Caki2 (cell line): ENCODE measurements around the gene TM2D1. TPM values are rescaled to one million over a fixed set of nuclear protein-coding genes. Genes with fewer than 3 reads are reported as not detected.
"Not testable (repeated sequence)": the region's sequence is repeated elsewhere in the genome, so short reads cannot be mapped to it uniquely, and the experiment has no call there.

Source experiments
- DNase-seq: peaks from one replicate; pipeline ENCODE4 v3.0.0-alpha.2; 2015; ENCODE audit warnings: low read depth
- in situ Hi-C: cut with HindIII; loops from 2 replicates; pipeline ENCODE4 v1.10.0; 2016; ENCODE audit warnings: low sequenced_read_pairs, low pct_unique_long_range_greater_than_20kb, mixed read lengths
- total RNA-seq: library from RNA; depleted of rRNA; stranded (reverse); fragments of >200 nt; shearing (Covaris generic); gene quantifications from 2 replicates; pipeline ENCODE4 v1.2.3, GENCODE V29; 2014; ENCODE audit warnings: low replicate concordance

The TM2D1 gene
- total RNA-seq, 1 experiment from 2014 or later = 67.1 TPM

- in situ Hi-C loops, DNase-seq: not testable (repeated sequence)
Measured at GRCh38 chr1:61730679-61731078, 5.7 kb upstream of the TM2D1 start.

GRCh38 chr1:61727544-61727943 lies 2.6 kb upstream of the TM2D1 start:
- in situ Hi-C loops = no loop called here

GRCh38 chr1:61724506-61724812 lies 482 bp downstream of the TM2D1 start:
- in situ Hi-C loops = no loop called here

More at GRCh38 chr1:61727544-61727943, 2.6 kb upstream of the TM2D1 start:
- DNase-seq = no peak

GRCh38 chr1:61718996-61719663 lies 5.8 kb downstream of the TM2D1 start:
- DNase-seq, in situ Hi-C loops: not testable (repeated sequence)

More at GRCh38 chr1:61724506-61724812, 482 bp downstream of the TM2D1 start:
- no peak for DNase-seq

GRCh38 chr1:61711969-61712368 lies 13.0 kb downstream of the TM2D1 start:
- DNase-seq = no peak
- in situ Hi-C loops = no loop called here

- in situ Hi-C loops = not testable (repeated sequence)
Measured at GRCh38 chr1:61711257-61711656, 13.7 kb downstream of the TM2D1 start.

GRCh38 chr1:61709908-61710289 lies 15.0 kb downstream of the TM2D1 start:
- DNase-seq = no peak
- in situ Hi-C loops = no loop called here

More at GRCh38 chr1:61711257-61711656, 13.7 kb downstream of the TM2D1 start:
- peak; percentile 35 for DNase-seq

GRCh38 chr1:61708953-61709907 lies 15.7 kb downstream of the TM2D1 start:
- in situ Hi-C loops = no loop called here
- no peak for DNase-seq

GRCh38 chr1:61699911-61700851 lies 24.8 kb downstream of the TM2D1 start:
- in situ Hi-C loops = no loop called here
- no peak for DNase-seq

GRCh38 chr1:61692155-61692800 lies 32.7 kb downstream of the TM2D1 start:
- in situ Hi-C loops = no loop called here

GRCh38 chr1:61687901-61688300 lies 37.0 kb downstream of the TM2D1 start:
- in situ Hi-C loops = no loop called here
- DNase-seq = no peak

More at GRCh38 chr1:61692155-61692800, 32.7 kb downstream of the TM2D1 start:
- peak; percentile 60 for DNase-seq

- in situ Hi-C loops = no loop called here
- no peak for DNase-seq
Measured at GRCh38 chr1:61682891-61683290, 42.0 kb downstream of the TM2D1 start.

- no peak for DNase-seq
- in situ Hi-C loops = no loop called here
Measured at GRCh38 chr1:61680500-61680899, 44.4 kb downstream of the TM2D1 start.

- in situ Hi-C loops, DNase-seq: not testable (repeated sequence)
Measured at GRCh38 chr1:61676881-61677280, 48.1 kb downstream of the TM2D1 start.

- in situ Hi-C loops = no loop called here
- peak; percentile 5 for DNase-seq
Measured at GRCh38 chr1:61674221-61674620, 50.7 kb downstream of the TM2D1 start.

- DNase-seq = no peak
- in situ Hi-C loops = no loop called here
Measured at GRCh38 chr1:61672376-61672775, 52.6 kb downstream of the TM2D1 start.

GRCh38 chr1:61670445-61670844 lies 54.5 kb downstream of the TM2D1 start:
- DNase-seq = no peak
- in situ Hi-C loops = no loop called here

GRCh38 chr1:61670016-61670415 lies 54.9 kb downstream of the TM2D1 start:
- DNase-seq = no peak
- in situ Hi-C loops = no loop called here
